Stimulated activated CD4-positive, alpha-beta T cell treated with anti-CD3 and anti-CD28 coated beads, Interleukin-2, amount 100 ng/mL, for 24 hours (primary cell): ENCODE results near the gene GARNL3.

ENCODE experiments used
- DNase-seq, 2 donors: peaks; one replicate each; pipeline ENCODE4 v3.0.0-alpha.2; 2020

GARNL3 gene

GRCh38 chr9:127264462-127265219, at the start of gene GARNL3:
GARNL3 (plus strand) TSS chr9:127264774; CDS start chr9:127264878, 104 bp downstream.
- no peak for DNase-seq

GRCh38 chr9:127215268-127216209, 49.0 kb upstream of the GARNL3 start:
- DNase-seq, result no peak

GRCh38 chr9:127216210-127216887, 48.2 kb upstream of the GARNL3 start:
- no peak for DNase-seq

- DNase-seq, result no peak
These were observed 47.7 kb upstream of the GARNL3 start for GRCh38 chr9:127216888-127217217.

- no peak for DNase-seq
These were observed 45.8 kb upstream of the GARNL3 start for GRCh38 chr9:127218818-127219217.

GRCh38 chr9:127219520-127219919, 45.1 kb upstream of the GARNL3 start:
- DNase-seq, result no peak

- DNase-seq, result no peak
These were observed 42.9 kb upstream of the GARNL3 start for GRCh38 chr9:127221695-127222094.

- DNase-seq, result no peak
These were observed 42.0 kb upstream of the GARNL3 start for GRCh38 chr9:127222388-127223095.

- no peak for DNase-seq
These were observed 41.3 kb upstream of the GARNL3 start for GRCh38 chr9:127223266-127223665.

- DNase-seq, result no peak
These were observed 40.8 kb upstream of the GARNL3 start for GRCh38 chr9:127223810-127224177.

GRCh38 chr9:127224178-127224882, 40.2 kb upstream of the GARNL3 start:
- DNase-seq, result peak; percentile 86 to 87

GRCh38 chr9:127224883-127225739, 39.5 kb upstream of the GARNL3 start:
- peak; percentile 91 to 95 for DNase-seq

- no peak for DNase-seq
These were observed 38.6 kb upstream of the GARNL3 start for GRCh38 chr9:127225801-127226625.

- DNase-seq, result no peak
These were observed 34.7 kb upstream of the GARNL3 start for GRCh38 chr9:127229691-127230417.

GRCh38 chr9:127231666-127232065, 32.9 kb upstream of the GARNL3 start:
- no peak for DNase-seq

GRCh38 chr9:127232833-127233549, 31.6 kb upstream of the GARNL3 start:
- no peak for DNase-seq

- DNase-seq, result no peak
These were observed 31.0 kb upstream of the GARNL3 start for GRCh38 chr9:127233550-127233949.

GRCh38 chr9:127233989-127234388, 30.6 kb upstream of the GARNL3 start:
- DNase-seq, result no peak

GRCh38 chr9:127237801-127238200, 26.8 kb upstream of the GARNL3 start:
- DNase-seq, result no peak
